Endothelial cell of umbilical vein (primary cell): ENCODE results near the gene AK5. TPM values are rescaled to one million over a fixed set of nuclear protein-coding genes. Genes with fewer than 3 reads are reported as not detected.

Experiments used
- BruUV-seq: library from RNA; stranded (reverse); fragments of 400-500 nt; replicated peaks from 2 replicates; lab custom pipeline; 2021; lab: Mats Ljungman, UMichigan
- CTCF ChIA-PET: fragments of 300-600, 350-600 bp; sonication (Branson Sonifier 250); formaldehyde crosslinking; loops from one replicate; lab custom pipeline; 2021; ENCODE audit warnings: antibody characterized with exemption, inconsistent platforms; lab: Charles Lee
- POLR2A ChIA-PET: fragments of 300-600, 350-600 bp; sonication (Branson Sonifier 250); formaldehyde crosslinking; loops from one replicate; lab custom pipeline; 2021; ENCODE audit warnings: antibody characterized with exemption, inconsistent platforms; lab: Charles Lee
- DNase-seq: peaks from one replicate; pipeline ENCODE4 v3.0.0-alpha.2; 2011; ENCODE audit warnings: low read depth, low spot score
- FAIRE-seq: peaks from 2 replicates; lab custom pipeline; 2011; peaks lifted over from hg19 to GRCh38; lab: Jason Lieb, UNC
- H2AFZ ChIP-seq: 2 replicates; pipeline ENCODE4 v1.6.0; 2012; ENCODE audit warnings: low read depth, low read length, control low read depth, inconsistent platforms
- H3K27ac ChIP-seq: 2 replicates; pipeline ENCODE4 v1.5.1; 2011; ENCODE audit warnings: low read depth, mild to moderate bottlenecking, control low read depth, low read length, moderate library complexity; ENCODE audit not compliant: insufficient read depth
- H3K27me3 ChIP-seq, 2 experiments: 2 replicates each; pipeline versions ENCODE4 v1.6.0 to v1.6.1; 2011; ENCODE audit warnings: low read length in 2 of 2, mixed read lengths in 1 of 2; ENCODE audit not compliant: control insufficient read depth in 2 of 2, insufficient read depth in 2 of 2
- H3K36me3 ChIP-seq, 2 experiments: 2 replicates in 1 of 2; 3 replicates in 1 of 2; pipeline ENCODE4 v1.5.1; 2011; ENCODE audit warnings: low read length in 2 of 2, mild to moderate bottlenecking in 1 of 2, moderate library complexity in 1 of 2; ENCODE audit not compliant: control insufficient read depth in 2 of 2, insufficient read depth in 2 of 2; ENCODE audit errors: extremely low read depth in 1 of 2
- H3K4me1 ChIP-seq: 3 replicates; pipeline ENCODE4 v1.5.1; 2011; ENCODE audit warnings: mild to moderate bottlenecking, low read length; ENCODE audit not compliant: control insufficient read depth, insufficient read depth; ENCODE audit errors: extremely low read depth
- H3K4me2 ChIP-seq: 2 replicates; pipeline ENCODE4 v1.6.1; 2011; ENCODE audit warnings: low read length, control low read depth, mixed read lengths; ENCODE audit not compliant: insufficient read depth
- H3K4me3 ChIP-seq, 3 experiments: fragments of 200-600 bp in 1 of 3; sonication (generic), shearing (Covaris generic) in 1 of 3; replicated peaks in 1 of 3; 2 replicates each; pipeline ENCODE4 v1.5.1; 2011 to 2016; ENCODE audit warnings: control low read depth in 3 of 3, low read length in 3 of 3, mild to moderate bottlenecking in 2 of 3, inconsistent platforms in 1 of 3, low read depth in 1 of 3, moderate library complexity in 1 of 3; ENCODE audit not compliant: insufficient read depth in 1 of 3
- H3K79me2 ChIP-seq: 2 replicates; pipeline ENCODE4 v1.6.0; 2012; ENCODE audit warnings: low read length, inconsistent platforms; ENCODE audit not compliant: control insufficient read depth, insufficient read depth
- H3K9ac ChIP-seq: replicated peaks from 2 replicates; pipeline ENCODE3; 2011; ENCODE audit warnings: low read length, control low read depth; ENCODE audit not compliant: insufficient read depth; ENCODE audit errors: extremely low read depth
- H3K9me1 ChIP-seq: replicated peaks from 3 replicates; pipeline ENCODE4 v1.6.0; 2011; ENCODE audit warnings: mild to moderate bottlenecking, low read length; ENCODE audit not compliant: control insufficient read depth, insufficient read depth; ENCODE audit errors: extremely low read depth
- H3K9me3 ChIP-seq: replicated peaks from 2 replicates; pipeline ENCODE4 v1.5.1; 2012; ENCODE audit warnings: low read length, inconsistent platforms; ENCODE audit not compliant: control insufficient read depth, insufficient read depth
- H4K20me1 ChIP-seq: replicated peaks from 2 replicates; pipeline ENCODE3; 2011; ENCODE audit warnings: mild to moderate bottlenecking, low read length; ENCODE audit not compliant: control insufficient read depth, insufficient read depth; ENCODE audit errors: extremely low read depth
- EZH2 ChIP-seq: IDR thresholded peaks from 2 replicates; pipeline ENCODE4 v1.6.1; 2012; ENCODE audit warnings: borderline replicate concordance, low read depth, mild to moderate bottlenecking, moderate library complexity, low read length, inconsistent platforms; ENCODE audit not compliant: severe bottlenecking
- FOS ChIP-seq: IDR thresholded peaks from 2 replicates; pipeline ENCODE4 v1.6.1; 2011; ENCODE audit warnings: mild to moderate bottlenecking, low read length, moderate library complexity, borderline replicate concordance; ENCODE audit not compliant: insufficient read depth
- GATA2 ChIP-seq: IDR thresholded peaks from 2 replicates; pipeline ENCODE4 v1.7.0; 2011; ENCODE audit warnings: low read depth, mild to moderate bottlenecking, moderate library complexity, mixed read lengths, low read length; ENCODE audit not compliant: insufficient read length, insufficient read depth
- JUN ChIP-seq: IDR thresholded peaks from 2 replicates; pipeline ENCODE4 v1.6.1; 2011; ENCODE audit warnings: borderline replicate concordance, low read depth; ENCODE audit not compliant: insufficient read length, insufficient read depth
- MAX ChIP-seq: IDR thresholded peaks from 2 replicates; pipeline ENCODE4 v1.6.1; 2011; ENCODE audit not compliant: insufficient read depth, insufficient read length
- MYC ChIP-seq: IDR thresholded peaks from one replicate; pipeline ENCODE4 v1.6.1; 2011; ENCODE audit warnings: mild to moderate bottlenecking, low read depth, low read length
- POLR2A ChIP-seq: IDR thresholded peaks from 2 replicates; pipeline ENCODE4 v1.6.1; 2012; ENCODE audit warnings: low read depth, mild to moderate bottlenecking, control low read depth, low read length
- POLR2AphosphoS5 ChIP-seq: IDR thresholded peaks from 2 replicates; pipeline ENCODE4 v1.6.1; 2012; ENCODE audit warnings: low read depth, mild to moderate bottlenecking, control low read depth, low read length, moderate library complexity; ENCODE audit not compliant: insufficient read depth
- dilution Hi-C: fragments of 300-500 bp; cut with MboI; formaldehyde crosslinking; loops from one replicate; pipeline ENCODE4 v1.15.0; 2019; ENCODE audit warnings: low sequenced_read_pairs; ENCODE audit not compliant: extremely low pct_ligation_motif_present
- intact Hi-C: fragments of 100-400 bp; cut with micrococcal nuclease; formaldehyde crosslinking; loops from one replicate; pipeline ENCODE4 v1.10.0; 2022
- polyA plus RNA-seq, 4 experiments: library from polyadenylated mRNA; depleted of rRNA in 3 of 4; stranded (reverse) in 3 of 4; unstranded in 1 of 4; fragments of >200 nt; gene quantifications; 2 replicates each; pipeline versions ENCODE4 v1.2.1 to v1.2.3, GENCODE V29; 2011 to 2012; ENCODE audit warnings: missing spikeins in 1 of 4
- total RNA-seq: library from RNA; stranded (reverse); gene quantifications from 2 replicates; pipeline ENCODE4 v1.2.3, GENCODE V29; 2021
- TF ChIP-seq, protein P1 (sequence below), 2 donors: IDR thresholded peaks; 1 replicate in 1 of 2; 2 replicates in 1 of 2; pipeline ENCODE4 v1.5.1; 2011; ENCODE audit warnings: low read length in 2 of 2, mild to moderate bottlenecking in 2 of 2, moderate library complexity in 2 of 2, control low read depth in 1 of 2, inconsistent platforms in 1 of 2, low read depth in 1 of 2; ENCODE audit not compliant: insufficient read depth in 1 of 2; ENCODE audit errors: extremely low read depth in 1 of 2

AK5 gene
- total and polyA plus RNA-seq, 2 donors (not counting 3 experiments of a cell fraction or from before 2014, with no cell fraction given) = 5.0 to 7.5 TPM

DNA sequence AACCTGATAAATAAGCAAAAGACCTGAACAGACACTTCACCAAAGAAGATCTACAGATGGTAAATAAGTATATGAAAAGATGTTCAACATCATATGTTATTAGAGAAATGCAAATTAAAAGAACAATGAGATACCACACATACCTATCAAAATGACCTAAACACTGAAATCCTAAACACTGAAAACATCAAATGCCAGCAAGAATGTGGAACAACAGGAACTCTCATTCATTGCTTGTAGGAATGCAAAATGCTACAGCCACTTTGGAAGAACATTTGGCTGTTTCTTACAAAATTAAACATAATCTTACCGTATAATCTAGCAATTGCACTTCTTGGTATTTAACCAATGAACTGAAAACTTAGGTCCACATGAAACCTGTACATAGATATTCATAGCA, 47.7 kb upstream of the AK5 start:
- Histone ChIP-seq H3K36me3 (no peaks in the 10 kb centered on the region), H3K9me3 (no peaks in the 10 kb centered on the region), H4K20me1 (no peaks in the 10 kb centered on the region), H3K4me3 (no peak overlapping the region), H3K9ac (no peak overlapping the region), H3K9me1 (no peaks in the 10 kb centered on the region), H2AFZ (no peak overlapping the region), H3K4me2 (no peak overlapping the region), H3K27me3 (no peaks in the 10 kb centered on the region), H3K79me2 (no peaks in the 10 kb centered on the region), H3K4me1 (no peaks in the 10 kb centered on the region), H3K27ac (no peak overlapping the region)
- TF ChIP-seq FOS = no peak
- TF ChIP-seq EZH2 = no peak
- POLR2A ChIA-PET = no interaction called here
- dilution Hi-C loops = no loop called here
- FAIRE-seq = no peak
- CTCF ChIA-PET = no interaction called here
- BruUV-seq = no TSS peak
- intact Hi-C loops = no loop called here
- DNase-seq = no peak

GRCh38 chr1:77234943-77235342, 46.9 kb upstream of the AK5 start:
- BruUV-seq = no TSS peak
- ChIA-PET POLR2A (no interaction called here), CTCF (no interaction called here)
- intact Hi-C loops = no loop called here
- Histone ChIP-seq H3K9me3 (no peaks in the 10 kb centered on the region), H3K4me2 (no peak overlapping the region), H3K36me3 (no peaks in the 10 kb centered on the region), H2AFZ (no peak overlapping the region), H3K27me3 (no peaks in the 10 kb centered on the region), H3K9ac (no peak overlapping the region), H3K4me1 (no peaks in the 10 kb centered on the region), H3K79me2 (no peaks in the 10 kb centered on the region), H3K27ac (no peak overlapping the region), H3K9me1 (no peaks in the 10 kb centered on the region), H4K20me1 (no peaks in the 10 kb centered on the region), H3K4me3 (no peak overlapping the region)
- FAIRE-seq (no peak), DNase-seq (no peak)
- TF ChIP-seq JUN = no peak
- no peak for TF ChIP-seq EZH2
- no peak for TF ChIP-seq MYC
- TF ChIP-seq FOS = no peak
- TF ChIP-seq POLR2A = no peak
- no peak for TF ChIP-seq GATA2
- TF ChIP-seq, protein P1, sequence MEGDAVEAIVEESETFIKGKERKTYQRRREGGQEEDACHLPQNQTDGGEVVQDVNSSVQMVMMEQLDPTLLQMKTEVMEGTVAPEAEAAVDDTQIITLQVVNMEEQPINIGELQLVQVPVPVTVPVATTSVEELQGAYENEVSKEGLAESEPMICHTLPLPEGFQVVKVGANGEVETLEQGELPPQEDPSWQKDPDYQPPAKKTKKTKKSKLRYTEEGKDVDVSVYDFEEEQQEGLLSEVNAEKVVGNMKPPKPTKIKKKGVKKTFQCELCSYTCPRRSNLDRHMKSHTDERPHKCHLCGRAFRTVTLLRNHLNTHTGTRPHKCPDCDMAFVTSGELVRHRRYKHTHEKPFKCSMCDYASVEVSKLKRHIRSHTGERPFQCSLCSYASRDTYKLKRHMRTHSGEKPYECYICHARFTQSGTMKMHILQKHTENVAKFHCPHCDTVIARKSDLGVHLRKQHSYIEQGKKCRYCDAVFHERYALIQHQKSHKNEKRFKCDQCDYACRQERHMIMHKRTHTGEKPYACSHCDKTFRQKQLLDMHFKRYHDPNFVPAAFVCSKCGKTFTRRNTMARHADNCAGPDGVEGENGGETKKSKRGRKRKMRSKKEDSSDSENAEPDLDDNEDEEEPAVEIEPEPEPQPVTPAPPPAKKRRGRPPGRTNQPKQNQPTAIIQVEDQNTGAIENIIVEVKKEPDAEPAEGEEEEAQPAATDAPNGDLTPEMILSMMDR (IDR thresholded peaks at IDR 0.05; ENCODE audit: extremely low read depth in 1 of 2, insufficient read depth in 1 of 2, low read depth in 1 of 2, low read length in 2 of 2) = no peak
- no peak for TF ChIP-seq MAX
- TF ChIP-seq POLR2AphosphoS5 = no peak
- dilution Hi-C loops = no loop called here
